A549 (cell line): ENCODE measurements around the gene RASSF3. TPM values are rescaled to one million over a fixed set of nuclear protein-coding genes. Genes with fewer than 3 reads are reported as not detected.

Experiments
- ATAC-seq, 2 experiments: fragments of 200-7000 bp in 1 of 2; fragments of >200 bp in 1 of 2; cut with Nextera tagmentation in 1 of 2; cut with Tn5 transposase in 1 of 2; 3 replicates each; pipeline versions ENCODE4 v1.8.0 to v1.9.1; 2018 to 2020; ENCODE audit warnings: mild to moderate bottlenecking in 1 of 2, moderate library complexity in 1 of 2
- CTCF ChIA-PET: fragments of 300-600 bp; sonication (Branson Sonifier 250); formaldehyde crosslinking; extraction: SDS; loops from one replicate; lab custom pipeline; 2021; ENCODE audit warnings: antibody characterized with exemption, inconsistent platforms; lab: Yijun Ruan, JAX
- POLR2A ChIA-PET: fragments of 350-600 bp; formaldehyde crosslinking; extraction: SDS; loops from one replicate; lab custom pipeline; 2021; ENCODE audit warnings: antibody characterized with exemption, inconsistent platforms; lab: Yijun Ruan, JAX
- DNase-seq, 2 experiments: peaks; one replicate each; pipeline versions ENCODE4 v3.0.0 to v3.0.0-alpha.2; 2011 to 2016; ENCODE audit warnings: low read depth in 1 of 2, low spot score in 1 of 2
- FAIRE-seq: peaks from 2 replicates; lab custom pipeline; 2011; peaks lifted over from hg19 to GRCh38; lab: Jason Lieb, UNC
- H3K27ac ChIP-seq, 2 experiments: fragments of >200 bp; sonication (Bioruptor Twin); formaldehyde crosslinking; 3 replicates each; pipeline ENCODE4 v1.5.1; 2016 to 2017
- H3K4me1 ChIP-seq: fragments of >200 bp; sonication (Bioruptor Twin); formaldehyde crosslinking; 3 replicates; pipeline ENCODE4 v1.6.1; 2016
- H3K4me2 ChIP-seq: fragments of >200 bp; sonication (Bioruptor Twin); formaldehyde crosslinking; 3 replicates; pipeline ENCODE4 v1.6.1; 2016
- H3K4me3 ChIP-seq: fragments of >200 bp; sonication (Bioruptor Twin); formaldehyde crosslinking; 3 replicates; pipeline ENCODE4 v1.5.1; 2016
- H3K9me3 ChIP-seq: fragments of >200 bp; sonication (Bioruptor Twin); formaldehyde crosslinking; 3 replicates; pipeline ENCODE4 v1.6.1; 2016
- BCL3 ChIP-seq: fragments of >200 bp; sonication (Bioruptor Twin); formaldehyde crosslinking; IDR thresholded peaks from 3 replicates; pipeline ENCODE4 v1.6.1; 2016
- BHLHE40 ChIP-seq: IDR thresholded peaks from 2 replicates; pipeline ENCODE4 v1.6.1; 2012; ENCODE audit warnings: low read depth, low read length, inconsistent platforms
- CBX8 ChIP-seq: fragments of 200-600 bp; sonication (generic); IDR thresholded peaks from 2 replicates; pipeline ENCODE4 v1.6.1; 2016
- CHD4 ChIP-seq: fragments of 200-600 bp; sonication (generic); IDR thresholded peaks from 2 replicates; pipeline ENCODE4 v1.6.1; 2016; ENCODE audit warnings: antibody characterized with exemption, mild to moderate bottlenecking, borderline replicate concordance
- CTCF ChIP-seq: fragments of >200 bp; sonication (Bioruptor Twin); formaldehyde crosslinking; IDR thresholded peaks from 3 replicates; pipeline ENCODE4 v1.5.1; 2016
- E2F6 ChIP-seq: IDR thresholded peaks from 2 replicates; pipeline ENCODE4 v1.6.1; 2012; ENCODE audit warnings: low read depth, borderline replicate concordance
- ELK1 ChIP-seq: fragments of 150-350 bp; IDR thresholded peaks from 2 replicates; pipeline ENCODE4 v1.6.1; 2014; ENCODE audit warnings: low read depth, mild to moderate bottlenecking, low read length
- EP300 ChIP-seq, 2 experiments: fragments of >200 bp; sonication (Bioruptor Twin); formaldehyde crosslinking; IDR thresholded peaks; 2 replicates in 1 of 2; 3 replicates in 1 of 2; pipeline ENCODE4 v1.6.1; 2016 to 2017
- FOSL2 ChIP-seq, 2 experiments: fragments of 450-650 bp in 1 of 2; fragments of >200 bp in 1 of 2; sonication (Bioruptor Twin) in 1 of 2; formaldehyde crosslinking; IDR thresholded peaks; 2 replicates each; pipeline versions ENCODE4 v1.5.0 to v1.6.1; 2016 to 2020; ENCODE audit warnings: mild to moderate bottlenecking in 1 of 2, moderate library complexity in 1 of 2
- GATA3 ChIP-seq: IDR thresholded peaks from 2 replicates; pipeline ENCODE4 v1.6.1; 2012; ENCODE audit warnings: borderline replicate concordance
- HDAC2 ChIP-seq: fragments of 200-600 bp; sonication (generic); IDR thresholded peaks from 2 replicates; pipeline ENCODE4 v1.6.1; 2016
- HMGXB4 ChIP-seq: fragments of 250-450 bp; sonication (Bioruptor Pico); IDR thresholded peaks from 2 replicates; pipeline ENCODE4 v1.5.0; 2021; ENCODE audit warnings: mild to moderate bottlenecking, moderate library complexity, borderline replicate concordance
- HOXA7 ChIP-seq: fragments of 250-450 bp; sonication (Bioruptor Pico); IDR thresholded peaks from 2 replicates; pipeline ENCODE4 v1.5.0; 2020; ENCODE audit warnings: mild to moderate bottlenecking, moderate library complexity
- JUN ChIP-seq, 2 experiments: fragments of >200 bp; sonication (Bioruptor Twin); formaldehyde crosslinking; IDR thresholded peaks; 2 replicates in 1 of 2; 3 replicates in 1 of 2; pipeline ENCODE4 v1.6.1; 2016 to 2017
- JUNB ChIP-seq: fragments of >200 bp; sonication (Bioruptor Twin); formaldehyde crosslinking; IDR thresholded peaks from 2 replicates; pipeline ENCODE4 v1.6.1; 2016
- KDM1A ChIP-seq: fragments of 200-600 bp; sonication (generic); IDR thresholded peaks from 2 replicates; pipeline ENCODE4 v1.6.1; 2016; ENCODE audit warnings: low read depth, mild to moderate bottlenecking
- KDM5A ChIP-seq: fragments of 200-600 bp; sonication (generic); IDR thresholded peaks from 2 replicates; pipeline ENCODE4 v1.6.1; 2016; ENCODE audit warnings: antibody characterized with exemption, mild to moderate bottlenecking
- MAFK ChIP-seq: fragments of 450-650 bp; IDR thresholded peaks from 2 replicates; pipeline ENCODE4 v1.6.1; 2014; ENCODE audit not compliant: partially characterized antibody
- MAX ChIP-seq: IDR thresholded peaks from 2 replicates; pipeline ENCODE4 v1.6.1; 2012
- MYC ChIP-seq: IDR thresholded peaks from 2 replicates; pipeline ENCODE4 v1.6.1; 2012; ENCODE audit warnings: mild to moderate bottlenecking, inconsistent platforms, low read length, improper control_type of control experiment, borderline replicate concordance
- NFE2L2 ChIP-seq: fragments of 150-350 bp; conservative IDR thresholded peaks from 2 replicates; pipeline ENCODE4 v1.6.1; 2014; ENCODE audit warnings: low read length
- NPAS2 ChIP-seq: fragments of 250-450 bp; sonication (Bioruptor Pico); IDR thresholded peaks from 2 replicates; pipeline ENCODE4 v1.8.0; 2022; ENCODE audit warnings: mild to moderate bottlenecking, moderate library complexity, borderline replicate concordance
- RAD21 ChIP-seq, 2 experiments: fragments of >200 bp in 1 of 2; sonication (Bioruptor Twin) in 1 of 2; formaldehyde crosslinking in 1 of 2; IDR thresholded peaks in 1 of 2; conservative IDR thresholded peaks in 1 of 2; 2 replicates in 1 of 2; 3 replicates in 1 of 2; pipeline ENCODE4 v1.6.1; 2012 to 2018; ENCODE audit warnings: inconsistent platforms in 1 of 2
- RFX5 ChIP-seq: fragments of 450-650 bp; IDR thresholded peaks from 2 replicates; pipeline ENCODE4 v1.7.1; 2014; ENCODE audit warnings: antibody characterized with exemption, mild to moderate bottlenecking, moderate library complexity
- TP53 ChIP-seq: fragments of 250-450 bp; sonication (Bioruptor Pico); IDR thresholded peaks from 2 replicates; pipeline ENCODE4 v1.5.0; 2021; ENCODE audit warnings: mild to moderate bottlenecking, moderate library complexity
- USF2 ChIP-seq: fragments of 450-650 bp; IDR thresholded peaks from 2 replicates; pipeline ENCODE4 v1.6.1; 2014; ENCODE audit warnings: antibody characterized with exemption
- ZC3H11A ChIP-seq: fragments of 450-650 bp; IDR thresholded peaks from 2 replicates; pipeline ENCODE4 v1.6.1; 2014; ENCODE audit warnings: antibody characterized with exemption, mild to moderate bottlenecking
- ZSCAN20 ChIP-seq: fragments of 250-450 bp; sonication (Bioruptor Pico); IDR thresholded peaks from 2 replicates; pipeline ENCODE4 v1.8.0; 2022; ENCODE audit warnings: mild to moderate bottlenecking, moderate library complexity
- WGBS: methylation state at CpG from one replicate; pipeline ENCODE4 v1.1.6; 2017; ENCODE audit errors: missing lambda C conversion rate; 5-methylcytosine and 5-hydroxymethylcytosine counted together
- polyA plus RNA-seq, 4 experiments: library from polyadenylated mRNA; depleted of rRNA in 3 of 4; stranded (reverse); fragments of >200 nt; fragmentation: RNase III in 1 of 4; extraction: RNeasy Plus Mini Kit Qiagen cat#74134 plus additional on column Dnase treatment in 1 of 4; gene quantifications; 2 replicates in 3 of 4; 3 replicates in 1 of 4; pipeline ENCODE4 v1.2.3, GENCODE V29; 2011 to 2017

Gene RASSF3
- polyA plus RNA-seq, 2 of the 4 experiments (the other 2 are of a cell fraction), result 19.7 to 35.4 TPM

GRCh38 chr12:64603183-64603841, 7.0 kb upstream of the RASSF3 start (continued):
- TF ChIP-seq BHLHE40 (no peak), JUN (IDR thresholded peaks at IDR 0.05) (no peak), HOXA7 (CRISPR knock-in tag) (no peak)

- Histone ChIP-seq H3K4me1 (peaks cover 19% of the 10 kb centered on the region), H3K4me2 (peak overlapping the region; percentile 76), H3K9me3 (no peaks in the 10 kb centered on the region), H3K27ac (peak overlapping the region; percentile 83 to 96), H3K4me3 (peak overlapping the region; percentile 73)
- DNase-seq, result peak; percentile 87 to 92
- CTCF ChIA-PET, result interaction anchor here (0.6 to 10.3 kb wide), 36 partner anchors 7 to 782 kb away, joined by 3 to 123 read pairs (median 4); no protein-coding TSS in a partner anchor
- ATAC-seq, result peak; percentile 67 to 81
- 2% methylated on average over 16 of the region's 16 CpGs for WGBS
- FAIRE-seq, result peak; percentile 88
- POLR2A ChIA-PET, result interaction anchor here (0.6 to 2.0 kb wide), 6 partner anchors 16 to 121 kb away, joined by 3 to 12 read pairs (median 4); no protein-coding TSS in a partner anchor
- TF ChIP-seq ELK1 (no peak), CHD4 (no peak), CBX8 (no peak), EP300 (IDR thresholded peaks at IDR 0.05) (no peak), RFX5 (no peak), MAX (peak; percentile 9), MAFK (no peak), KDM1A (no peak), ZC3H11A (no peak), NPAS2 (CRISPR knock-in tag) (no peak), TP53 (no peak), JUNB (no peak; the same call in 1 of the 2 replicates), KDM5A (peak; percentile 41), ZSCAN20 (no peak), BCL3 (no peak), MYC (peak; percentile 62; the same call in 1 of the 2 replicates), JUN (IDR thresholded peaks at IDR 0.05) (no peak), RAD21 (conservative IDR thresholded peaks at IDR 0.05 in 1 of 2, IDR thresholded peaks at IDR 0.05 in 1 of 2) (peak; percentile 17 to 24; a peak in 3 of 5 replicates), HMGXB4 (CRISPR knock-in tag) (no peak), NFE2L2 (no peak), FOSL2 (IDR thresholded peaks at IDR 0.05) (0 out of 2 replicates have a peak, but pooled peaks have one; percentile 33), FOSL2 (CRISPR knock-in tag; IDR thresholded peaks at IDR 0.05) (peak; percentile 92), HDAC2 (no peak), GATA3 (no peak), USF2 (peak; percentile 87), E2F6 (no peak), CTCF (no peak; the same call in 2 of the 3 replicates), BHLHE40 (no peak)
Measured at GRCh38 chr12:64608901-64609535, 1.3 kb upstream of the RASSF3 start.
